Glomerular endothelial cell (primary cell): ENCODE data around the gene GIGYF2. TPM values are rescaled to one million over a fixed set of nuclear protein-coding genes. Genes with fewer than 3 reads are reported as not detected.
"Not testable (repeated sequence)": the region's sequence is repeated elsewhere in the genome, so short reads cannot be mapped to it uniquely, and the experiment has no call there.

Experiments
- DNase-seq: peaks from one replicate; pipeline ENCODE4 v3.0.0-alpha.2; 2011; ENCODE audit warnings: low read depth, low spot score; ENCODE audit errors: extremely low read depth
- total RNA-seq: library from RNA; depleted of rRNA; stranded (reverse); fragments of >200 nt; gene quantifications from 2 replicates; pipeline ENCODE4 v1.2.3, GENCODE V29; 2015

Gene GIGYF2
- total RNA-seq, 1 donor from 2014 or later, result 52.5 TPM

GRCh38 chr2:232809349-232810124 is 112.4 kb downstream of the GIGYF2 start:
- no peak for DNase-seq

GRCh38 chr2:232810444-232810843 is 113.3 kb downstream of the GIGYF2 start:
- no peak for DNase-seq

- DNase-seq, result no peak
These were observed 118.4 kb downstream of the GIGYF2 start for GRCh38 chr2:232815569-232815968.

- DNase-seq, result no peak
These were observed 119.5 kb downstream of the GIGYF2 start for GRCh38 chr2:232816657-232817056.

- DNase-seq, result no peak
These were observed 120.6 kb downstream of the GIGYF2 start for GRCh38 chr2:232817756-232818155.

GRCh38 chr2:232829988-232830387 is 132.9 kb downstream of the GIGYF2 start:
- DNase-seq, result no peak

GRCh38 chr2:232831496-232831895 is 134.4 kb downstream of the GIGYF2 start:
- DNase-seq, result no peak

GRCh38 chr2:232833830-232834229 is 136.7 kb downstream of the GIGYF2 start:
- no peak for DNase-seq

GRCh38 chr2:232835687-232836208 is 138.6 kb downstream of the GIGYF2 start:
- DNase-seq, result no peak

GRCh38 chr2:232836934-232837333 is 139.8 kb downstream of the GIGYF2 start:
- no peak for DNase-seq

- peak; percentile 37 for DNase-seq
These were observed 141.3 kb downstream of the GIGYF2 start for GRCh38 chr2:232838406-232838874.

- DNase-seq, result no peak
These were observed 142.4 kb downstream of the GIGYF2 start for GRCh38 chr2:232839411-232840079.

- no peak for DNase-seq
These were observed 145.6 kb downstream of the GIGYF2 start for GRCh38 chr2:232842689-232843088.

GRCh38 chr2:232843834-232844233 is 146.7 kb downstream of the GIGYF2 start:
- no peak for DNase-seq

- no peak for DNase-seq
These were observed 148.9 kb downstream of the GIGYF2 start for GRCh38 chr2:232846055-232846454.

- no peak for DNase-seq
These were observed 152.9 kb downstream of the GIGYF2 start for GRCh38 chr2:232850039-232850438.

GRCh38 chr2:232852081-232852480 is 154.9 kb downstream of the GIGYF2 start:
- not testable (repeated sequence) for DNase-seq

- no peak for DNase-seq
These were observed 155.5 kb downstream of the GIGYF2 start for GRCh38 chr2:232852676-232853075.

GRCh38 chr2:232854082-232854481 is 157.0 kb downstream of the GIGYF2 start:
- DNase-seq, result no peak

GRCh38 chr2:232857158-232857563 is 160.0 kb downstream of the GIGYF2 start:
- no peak for DNase-seq

- DNase-seq, result no peak
These were observed 162.3 kb downstream of the GIGYF2 start for GRCh38 chr2:232859385-232859916.
